NCI-H524 treated with DMSO at 0.1 percent for 48 hours (cell line): ENCODE results near the gene MGA.
A peak's percentile ranks its signal among the peaks of the same experiment; 100 is the strongest.
"Not testable (repeated sequence)": the region's sequence is repeated elsewhere in the genome, so short reads cannot be mapped to it uniquely, and the experiment has no call there.

Experiments
- DNase-seq: peaks from one replicate; lab custom pipeline; 2025; lab: John Stamatoyannopoulos, UW

The MGA gene

DNA sequence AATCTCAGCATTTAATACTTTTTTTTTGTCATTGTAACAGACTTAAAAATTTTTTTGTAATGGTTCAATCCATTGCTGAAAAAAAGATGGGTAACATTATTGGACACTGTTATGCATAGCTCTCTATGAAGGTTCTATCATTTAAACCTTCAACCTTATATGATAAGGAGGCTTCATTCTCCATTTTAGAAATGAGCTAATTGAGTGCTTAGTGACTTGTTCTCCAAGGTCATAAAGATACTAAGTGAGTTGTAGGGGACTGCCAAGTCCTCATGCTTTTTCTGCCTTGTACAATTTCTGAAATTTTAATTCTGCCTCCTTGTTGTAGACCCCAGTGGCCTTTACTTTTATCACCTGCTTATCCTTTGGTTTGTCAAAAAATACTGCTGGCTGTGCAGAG is 56.7 kb downstream of the MGA start:
- DNase-seq: no peak

DNA sequence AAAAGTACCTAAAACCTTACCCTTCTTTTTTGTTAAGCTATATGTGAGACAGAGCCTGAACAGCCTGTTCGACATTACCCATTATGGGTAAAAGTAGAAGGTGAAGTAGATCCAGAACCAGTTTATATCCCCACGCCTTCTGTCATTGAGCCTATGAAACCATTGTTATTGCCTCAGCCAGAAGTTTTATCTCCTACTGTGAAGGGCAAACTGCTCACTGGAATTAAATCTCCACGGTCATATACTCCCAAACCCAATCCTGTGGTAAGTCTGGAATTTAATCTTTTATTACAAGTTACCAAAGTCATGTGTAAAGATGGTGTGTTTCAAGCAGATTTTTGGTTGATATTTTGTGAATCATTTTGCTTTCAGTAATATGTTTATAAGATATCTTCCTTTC is 66.9 kb downstream of the MGA start:
- no peak for DNase-seq

DNA sequence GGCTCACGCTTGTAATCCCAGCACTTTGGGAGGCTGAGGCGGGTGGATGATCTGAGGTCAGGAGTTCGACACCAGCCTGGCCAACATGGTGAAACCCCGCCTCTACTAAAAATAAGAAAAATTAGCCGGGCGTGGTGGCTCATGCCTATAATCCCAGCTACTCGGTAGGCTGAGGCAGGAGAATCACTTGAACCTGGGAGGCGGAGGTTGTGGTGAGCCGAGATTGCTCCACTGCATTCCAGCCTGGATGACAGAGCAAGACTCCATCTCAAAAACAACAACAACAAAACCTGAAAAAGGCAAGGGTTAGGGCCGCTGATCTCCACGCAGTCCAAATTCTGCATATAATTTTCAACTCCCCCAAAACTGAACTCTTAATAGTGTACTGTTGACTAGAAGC is 67.9 kb downstream of the MGA start:
- DNase-seq: not testable (repeated sequence)

DNA sequence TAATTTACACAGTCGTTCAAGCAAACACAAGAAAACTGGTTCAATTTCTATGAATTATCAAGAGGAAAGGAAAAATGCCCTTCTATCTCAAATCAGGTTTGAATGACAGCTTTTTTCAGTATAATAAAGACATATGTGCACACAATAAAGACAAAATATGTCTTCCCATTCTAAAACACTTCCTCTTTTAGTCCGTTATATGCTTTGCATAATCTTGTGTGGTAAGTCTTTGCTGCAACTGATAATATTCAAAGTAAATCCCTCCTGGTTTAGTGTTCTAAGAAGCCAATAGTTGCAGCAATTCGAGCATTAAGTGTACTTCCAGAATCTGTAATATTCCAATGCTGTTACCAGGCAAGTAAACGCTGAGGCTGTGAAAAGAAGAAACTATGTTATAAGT is 70.3 kb downstream of the MGA start:
- DNase-seq: no peak

DNA sequence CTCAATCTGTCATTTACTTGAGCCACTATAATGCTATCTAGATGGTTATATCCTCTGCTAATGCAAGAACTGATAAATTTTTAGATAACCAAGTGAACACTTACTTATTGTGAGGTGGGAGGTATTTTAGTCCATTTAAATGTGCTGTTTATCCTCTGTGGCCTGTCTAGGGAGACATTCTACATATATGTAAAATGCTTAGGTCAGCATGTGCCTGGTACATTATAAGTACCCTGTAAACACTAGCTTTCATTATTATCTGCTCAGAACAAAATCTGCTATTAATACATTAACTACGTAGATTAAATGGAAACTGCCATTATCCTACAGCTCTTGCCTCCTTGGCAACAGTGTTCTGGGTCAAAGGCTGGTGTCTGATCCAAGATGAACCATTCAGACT is 72.3 kb downstream of the MGA start:
- DNase-seq: no peak

DNA sequence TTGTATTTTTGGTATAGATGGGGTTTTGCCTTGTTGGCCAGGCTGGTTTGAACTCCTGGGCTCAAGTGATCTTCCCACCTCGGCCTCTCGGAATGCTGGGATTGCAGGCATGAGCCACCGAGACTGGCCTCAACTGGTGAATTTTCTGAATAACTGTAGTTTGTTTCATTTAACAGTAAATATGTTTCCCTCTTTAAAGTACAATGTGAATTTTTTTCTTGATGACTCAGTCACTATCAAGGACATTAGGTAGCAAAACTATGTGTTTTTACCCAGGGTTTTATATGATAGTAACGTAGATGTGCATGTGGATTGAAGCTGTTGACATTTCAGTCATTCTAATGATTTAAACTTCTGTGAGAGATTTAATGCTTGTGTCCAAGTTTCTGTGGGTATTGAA is 73.9 kb downstream of the MGA start:
- DNase-seq: no peak

DNA sequence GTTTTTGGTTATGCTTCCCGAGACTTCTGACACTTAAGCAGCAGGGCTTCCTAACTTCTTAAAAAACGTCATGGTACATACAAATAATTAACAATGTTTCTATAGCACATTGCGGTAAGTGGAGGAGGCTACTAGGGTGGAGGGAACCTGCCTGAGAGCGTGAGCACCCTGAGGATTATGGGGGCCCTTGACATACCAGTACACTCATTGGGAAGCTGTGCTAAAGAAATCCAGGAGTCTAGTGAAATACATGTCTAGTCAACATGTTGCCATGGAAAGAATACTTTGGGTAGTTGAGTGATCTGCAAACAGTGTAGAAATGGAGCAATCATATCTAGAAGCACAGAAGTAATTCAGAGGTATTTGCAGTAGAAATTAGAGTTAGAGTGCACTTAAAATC is 74.8 kb downstream of the MGA start:
- no peak for DNase-seq

DNA sequence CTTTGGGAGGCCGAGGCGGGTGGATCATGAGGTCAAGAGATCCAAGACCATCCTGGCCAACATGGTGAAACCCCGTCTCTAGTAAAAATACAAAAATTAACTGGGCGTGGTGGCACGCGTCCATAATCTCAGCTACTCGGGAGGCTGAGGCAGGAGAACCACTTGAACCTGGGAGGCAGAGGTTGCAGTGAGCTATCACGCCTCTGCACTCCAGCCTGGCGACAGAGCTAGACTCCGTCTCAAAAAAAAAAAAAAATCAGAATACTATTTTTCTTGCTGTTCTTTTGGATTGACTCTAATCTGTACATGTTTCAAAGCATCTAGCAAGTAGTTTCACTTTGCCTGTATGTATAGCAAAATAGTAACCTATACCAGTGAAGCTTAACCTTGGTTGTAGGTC is 75.3 kb downstream of the MGA start:
- DNase-seq: not testable (repeated sequence)

DNA sequence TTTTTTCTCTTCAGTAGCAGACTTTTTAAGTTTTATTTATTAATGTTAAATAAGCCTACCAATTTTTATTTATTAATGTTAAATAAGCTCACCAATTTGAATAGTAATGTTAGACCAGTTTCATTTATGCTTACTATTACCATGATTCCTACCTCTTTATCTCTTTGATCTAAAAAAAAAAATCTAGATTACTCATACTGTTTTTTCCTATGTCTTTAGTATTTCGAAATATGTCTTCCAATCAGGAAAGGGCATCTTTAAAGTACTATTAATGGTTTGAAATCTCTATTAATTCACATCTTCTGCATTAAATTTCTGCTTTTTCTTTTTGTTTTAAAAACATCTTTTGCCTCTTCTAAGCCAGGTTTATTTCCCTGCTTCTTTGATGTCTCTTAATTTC is 86.6 kb downstream of the MGA start:
- DNase-seq: no peak

DNA sequence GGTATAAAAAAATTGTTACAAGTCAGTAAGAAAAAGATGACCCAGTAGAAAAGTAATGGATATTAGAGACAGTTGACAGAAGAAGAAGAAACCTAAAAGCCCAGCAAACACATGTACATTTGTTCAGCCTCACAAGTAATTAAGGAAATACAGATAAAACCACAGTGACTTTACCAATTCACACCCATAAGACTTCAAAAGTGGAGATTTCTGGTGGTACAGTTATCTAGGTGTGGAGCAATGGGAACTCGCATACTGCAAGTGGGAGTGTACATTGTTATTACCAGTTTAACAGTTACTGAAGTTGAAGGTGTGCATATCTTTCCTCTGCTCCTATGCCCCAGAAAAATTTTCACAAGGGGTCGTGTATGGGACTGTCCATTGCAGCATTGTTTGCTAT is 96.0 kb downstream of the MGA start:
- DNase-seq: no peak

DNA sequence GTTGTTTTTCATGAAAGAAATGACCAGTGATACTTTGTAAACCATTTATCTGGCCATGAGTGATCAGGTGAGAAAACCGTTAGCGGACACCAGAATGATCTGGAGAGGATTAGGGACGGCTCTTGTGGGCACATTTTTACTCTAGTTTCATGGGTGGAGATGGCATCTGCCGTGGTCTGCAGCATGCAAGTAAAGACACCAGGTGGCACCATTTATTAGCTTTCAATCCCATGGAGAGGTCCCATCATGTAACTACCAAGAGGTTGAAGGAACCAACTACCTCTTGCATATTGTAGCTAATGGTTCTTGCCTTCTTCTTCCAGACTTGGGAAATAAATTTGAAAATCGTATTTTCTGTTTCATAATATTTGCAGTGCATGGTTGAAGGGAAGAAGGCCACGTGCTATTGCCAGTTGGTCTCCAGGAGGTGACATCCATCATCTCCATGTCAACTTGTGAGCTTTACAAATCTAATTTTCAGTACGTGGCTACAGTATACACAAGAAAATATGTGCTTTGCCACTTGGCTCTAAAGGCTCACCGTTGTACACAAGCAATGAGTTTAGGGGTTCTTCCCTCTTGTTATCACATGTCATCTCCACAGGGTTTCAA is 112.6 kb downstream of the MGA start:
- peak; percentile 83 for DNase-seq

DNA sequence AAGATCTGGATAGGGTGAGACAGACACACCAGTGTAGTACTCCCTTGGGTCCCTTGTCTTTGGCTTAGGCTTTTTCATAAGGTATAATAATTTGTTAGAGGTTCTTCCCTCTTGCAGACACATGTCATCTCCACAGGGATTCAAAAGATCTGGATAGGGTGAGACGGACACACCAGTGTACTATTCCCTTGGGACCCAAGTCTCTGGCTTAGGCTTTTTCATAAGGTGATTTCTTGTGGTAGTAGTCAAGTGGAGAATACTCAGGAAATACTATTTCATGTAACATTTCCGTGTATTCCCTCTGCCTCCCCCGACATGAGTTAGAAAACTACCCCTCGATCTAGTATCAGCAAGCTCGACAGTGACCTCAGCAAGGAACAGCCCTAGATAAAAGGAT is 113.1 kb downstream of the MGA start:
- no peak for DNase-seq

DNA sequence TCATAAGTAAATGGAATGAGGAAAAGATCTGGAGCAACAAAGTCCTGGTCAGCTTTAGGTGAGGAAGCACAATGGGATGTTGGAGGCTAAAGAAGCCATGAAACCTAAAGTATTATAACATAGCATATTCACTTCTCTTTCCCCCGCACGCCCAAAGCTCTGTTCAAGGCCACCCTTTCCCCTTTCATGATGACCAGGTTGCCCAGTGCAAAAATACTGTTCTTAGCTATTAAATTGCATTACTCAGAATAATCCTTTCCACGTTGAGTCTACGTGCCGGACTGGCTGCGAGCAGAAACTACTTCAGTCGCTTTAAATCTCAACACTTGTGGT is 113.5 kb downstream of the MGA start:
- no peak for DNase-seq

DNA sequence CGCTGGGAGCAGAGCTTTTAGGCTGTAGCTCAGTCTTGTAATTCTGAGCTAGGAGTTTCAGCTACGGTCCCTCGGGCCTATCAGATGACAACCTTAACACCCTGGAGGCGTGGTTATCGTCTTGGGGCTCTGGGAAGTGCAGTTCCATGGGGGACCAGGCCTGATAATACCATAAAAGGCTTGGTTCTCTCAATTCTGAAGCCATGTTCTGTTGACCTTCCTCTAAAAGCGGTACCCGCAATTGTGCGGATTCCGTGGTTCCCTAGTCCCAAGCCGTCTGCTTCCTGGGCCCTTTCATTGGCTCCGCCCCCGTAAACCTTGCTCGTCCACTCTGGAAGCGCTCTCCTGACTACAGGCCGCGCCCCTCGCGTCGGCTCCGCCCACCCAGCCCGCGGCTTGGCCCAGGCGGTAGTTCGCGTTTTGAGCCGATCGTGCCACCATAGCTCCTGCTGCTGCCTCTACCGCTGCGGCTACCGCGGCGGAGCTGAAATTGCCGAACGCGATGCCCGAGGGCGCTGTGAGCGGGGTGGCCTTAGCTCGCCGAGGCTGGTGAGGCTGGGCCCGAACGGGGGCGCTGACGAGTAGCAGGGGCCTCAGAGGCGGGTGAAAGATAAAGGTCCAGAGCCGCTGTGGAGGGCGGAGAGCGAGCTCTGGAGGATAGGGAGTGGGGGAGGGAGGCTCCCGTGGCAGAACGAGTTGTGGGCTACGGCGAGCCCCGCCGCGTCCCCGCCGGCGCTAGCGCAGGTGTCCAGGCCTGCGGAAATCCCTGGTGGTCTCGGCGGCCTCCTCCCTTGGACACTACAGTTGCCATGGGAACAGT is 114.1 kb downstream of the MGA start, which contains the start of gene MAPKBP1:
Gene MAPKBP1 (plus strand): TSS at position 423 of the 820 bp plus-strand sequence. CDS start 792 bp downstream, outside the sequence.
- peak; percentile 90 for DNase-seq

DNA sequence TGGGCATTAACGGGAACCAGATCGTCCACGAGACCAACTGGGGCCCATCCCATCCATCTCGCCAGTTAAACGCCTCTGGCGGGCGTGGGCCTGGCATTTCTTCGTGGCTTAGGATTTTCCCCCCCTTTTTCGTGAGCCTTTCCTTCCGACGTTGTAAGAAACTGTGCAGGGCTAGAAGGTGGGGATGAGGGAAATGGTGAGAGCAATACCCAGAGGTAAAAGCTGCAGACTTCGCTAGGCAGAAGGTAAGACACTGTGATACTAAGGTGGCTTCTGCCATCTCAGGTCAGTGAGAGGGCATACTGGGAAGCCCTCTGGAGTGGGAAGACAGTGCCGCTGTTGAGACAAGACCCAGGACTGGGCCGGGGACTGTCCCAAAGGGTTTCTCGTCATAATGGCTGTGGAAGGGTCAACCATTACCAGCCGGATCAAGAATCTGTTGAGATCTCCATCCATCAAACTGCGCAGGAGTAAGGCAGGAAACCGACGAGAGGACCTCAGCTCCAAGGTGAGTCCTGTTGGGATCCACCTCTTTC is 114.7 kb downstream of the MGA start:
- no peak for DNase-seq

DNA sequence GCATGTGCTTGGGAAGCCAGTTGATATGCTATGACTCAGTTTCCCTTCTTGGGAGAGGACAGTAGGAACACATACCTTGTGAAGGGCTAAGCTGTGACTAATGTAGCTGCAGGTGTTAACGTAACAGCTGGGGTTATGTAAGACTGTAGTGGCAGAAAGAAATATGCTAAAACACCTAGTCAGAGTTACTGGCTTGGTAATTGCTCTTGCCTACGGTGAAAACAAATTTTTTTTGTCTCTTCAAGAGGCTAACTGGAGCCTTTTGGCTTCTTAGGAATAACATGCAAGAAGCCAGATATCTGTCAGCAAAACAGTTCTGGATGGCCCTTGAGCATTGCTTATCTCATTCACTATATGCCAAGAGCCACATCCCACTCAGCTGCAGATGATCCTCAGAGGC is 115.4 kb downstream of the MGA start:
- DNase-seq: no peak

DNA sequence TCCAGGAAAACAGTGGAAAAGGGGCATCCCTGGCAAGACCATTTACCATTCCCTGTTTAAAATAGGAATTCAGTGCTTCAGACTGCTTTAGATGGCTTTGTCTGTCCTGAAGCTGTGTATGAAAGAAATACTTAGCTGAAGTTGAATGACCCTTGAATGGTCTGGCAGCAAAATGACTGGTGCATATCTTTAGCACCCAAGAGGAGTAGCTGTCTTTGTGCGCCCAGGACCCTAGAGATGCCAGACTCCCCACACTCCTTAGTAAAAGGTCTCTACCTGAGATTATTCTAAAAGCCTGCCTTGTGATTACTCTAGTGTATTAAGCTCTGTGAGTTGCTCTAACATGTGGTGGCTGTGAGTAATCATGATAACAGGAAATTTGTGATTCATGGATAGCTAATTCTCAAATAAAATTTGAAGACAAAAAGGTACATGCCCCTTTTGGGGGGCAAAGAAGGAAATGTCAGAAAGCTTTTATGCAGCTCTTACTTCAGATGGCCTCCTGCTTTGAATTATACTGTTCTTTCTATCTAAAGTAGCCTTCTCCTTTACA is 117.3 kb downstream of the MGA start:
- DNase-seq: no peak

DNA sequence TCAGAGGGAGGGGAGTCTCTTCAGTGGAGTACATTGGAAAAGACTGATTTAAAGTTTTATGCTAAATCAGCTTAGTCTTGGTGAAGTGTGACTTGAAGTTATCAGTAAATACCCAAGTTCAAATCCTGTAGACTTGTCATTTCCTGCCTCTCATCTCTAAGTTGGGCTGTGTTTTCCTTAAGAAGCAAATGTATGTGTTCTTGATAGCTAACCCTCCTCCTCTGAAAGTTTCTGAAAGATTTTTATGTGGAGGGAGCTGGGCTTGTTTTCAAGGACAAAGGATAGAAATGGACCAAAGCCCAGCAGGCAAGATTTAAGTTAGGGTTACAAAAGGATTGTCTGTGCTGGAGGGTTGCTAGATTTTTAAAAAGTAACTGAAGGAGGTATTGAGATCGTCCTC is 118.3 kb downstream of the MGA start:
- no peak for DNase-seq

DNA sequence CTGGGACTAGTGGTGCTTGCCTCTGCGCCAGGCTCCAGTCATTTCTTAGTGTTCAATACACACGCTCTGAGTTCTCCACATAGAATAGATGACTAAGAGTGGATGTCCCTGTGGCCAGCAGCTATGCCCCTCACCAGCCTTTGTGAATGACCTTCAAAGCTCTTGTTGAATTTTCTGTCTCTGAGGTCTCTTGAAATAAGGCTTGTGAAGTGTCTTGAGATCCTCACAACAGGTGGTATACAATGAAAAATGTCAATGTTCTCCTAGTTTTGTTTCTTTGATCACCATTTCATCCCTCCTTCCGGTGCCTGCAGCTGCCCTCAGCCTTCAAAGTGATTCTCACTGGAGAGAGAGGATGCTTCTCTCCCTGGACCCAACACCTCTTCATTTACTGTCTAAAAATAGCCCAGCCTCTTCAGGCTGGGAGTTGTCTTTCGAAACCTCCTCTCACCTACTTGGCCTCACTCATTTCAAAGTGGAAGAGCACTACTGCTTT is 119.5 kb downstream of the MGA start:
- no peak for DNase-seq

DNA sequence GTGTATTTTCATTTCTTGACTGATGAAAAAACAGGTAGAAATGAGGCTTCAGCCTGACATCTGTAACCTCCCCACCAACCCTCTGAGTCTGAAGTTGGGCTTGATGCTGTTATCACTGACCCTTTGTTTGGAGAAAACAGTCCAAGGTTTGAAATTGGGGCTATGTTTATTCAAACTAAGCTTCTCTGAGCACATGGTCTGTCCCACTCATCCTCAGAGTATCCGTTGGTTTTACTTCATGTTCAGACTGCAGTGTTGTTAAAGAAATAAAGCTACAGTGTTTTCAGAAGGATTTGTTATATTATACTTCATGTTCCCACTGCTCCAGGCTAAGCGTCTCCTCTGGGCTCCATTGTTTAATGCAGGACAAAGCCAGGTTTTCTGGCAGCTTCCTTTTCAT is 120.1 kb downstream of the MGA start:
- DNase-seq: no peak

DNA sequence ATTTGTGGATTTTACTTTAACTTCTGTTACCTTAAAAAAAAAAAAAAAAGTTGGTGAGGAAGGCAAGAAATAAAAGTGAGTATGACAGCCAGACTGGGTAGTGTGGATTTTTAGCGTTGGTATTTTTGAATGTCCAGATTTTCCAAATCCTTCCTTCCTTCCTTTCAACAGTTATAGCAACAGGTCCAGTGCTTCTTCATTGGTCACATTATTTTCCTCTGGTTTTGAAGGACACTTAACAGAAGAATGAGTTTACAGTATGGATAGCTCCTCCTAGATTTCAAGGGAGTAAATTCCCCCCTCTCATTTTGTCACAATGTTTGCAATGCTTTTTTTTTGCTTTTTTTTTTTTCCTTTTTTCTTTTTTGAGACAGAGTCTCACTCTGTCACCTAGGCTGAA is 120.5 kb downstream of the MGA start:
- no peak for DNase-seq

DNA sequence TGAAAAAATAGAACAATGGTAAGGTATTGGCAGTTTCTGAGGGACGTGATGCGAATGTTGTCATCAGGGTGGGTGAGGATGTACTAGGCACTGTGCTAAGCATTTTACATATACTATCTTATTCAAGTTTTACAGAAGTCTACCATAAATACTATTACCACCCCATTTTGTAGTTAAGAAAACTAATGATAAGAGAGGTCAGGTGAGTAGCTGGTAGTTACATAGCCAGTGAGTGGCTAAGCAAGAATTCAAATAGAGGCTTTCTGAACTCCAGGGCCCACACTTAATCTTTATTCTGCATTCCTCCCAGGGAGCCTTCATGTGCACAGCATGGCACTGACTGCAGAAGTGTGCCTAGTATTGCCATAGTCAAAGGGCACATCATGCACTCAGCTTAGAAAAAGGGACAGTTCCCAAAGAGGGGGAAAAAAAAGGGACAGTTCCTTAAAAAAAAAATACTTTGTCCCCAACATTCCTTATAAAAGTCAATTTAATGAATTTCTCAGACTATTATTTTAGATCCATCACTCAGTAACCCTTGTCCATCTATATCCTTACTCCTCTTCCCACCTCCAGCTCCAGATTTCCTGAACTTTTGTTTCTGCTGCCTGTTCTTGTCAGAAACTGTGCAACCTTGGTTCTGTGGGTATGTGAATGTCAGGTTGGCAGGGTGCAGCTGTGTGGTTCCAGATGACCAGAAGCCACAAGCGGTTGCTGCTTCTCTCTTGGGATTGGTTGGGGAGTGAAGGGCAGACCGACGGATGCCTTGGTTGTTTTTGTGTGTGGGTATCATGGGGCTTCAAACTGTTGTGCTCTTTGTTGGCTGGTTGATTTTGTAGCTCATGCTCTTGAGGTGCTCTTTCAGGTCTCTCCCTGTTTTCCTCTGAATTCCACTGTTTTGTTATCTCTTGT is 122.4 kb downstream of the MGA start:
- DNase-seq: no peak
